GM23338 (cell line): Measurements from ENCODE around the gene ERC2. TPM values are rescaled to one million over a fixed set of nuclear protein-coding genes. Genes with fewer than 3 reads are reported as not detected.

Source experiments
- ATAC-seq: fragments of 200-7000 bp; cut with Tn5 transposase; 3 replicates; pipeline ENCODE4 v1.9.1; 2020
- DNase-seq: peaks from one replicate; pipeline ENCODE4 v3.0.0-alpha.2; 2015; ENCODE audit warnings: low spot score
- H2AFZ ChIP-seq: fragments of 200-600 bp; sonication (generic); 2 replicates; pipeline ENCODE4 v1.8.0; 2016; ENCODE audit warnings: antibody characterized with exemption, mild to moderate bottlenecking, moderate library complexity
- H3F3A ChIP-seq: fragments of 200-600 bp; sonication (generic); replicated peaks from 2 replicates; pipeline ENCODE4 v1.8.0; 2017; ENCODE audit warnings: antibody characterized with exemption, mixed run types, low read depth
- H3K27ac ChIP-seq: fragments of 200-600 bp; sonication (generic); 2 replicates; pipeline ENCODE4 v1.6.1; 2016; ENCODE audit warnings: low read depth
- H3K27me3 ChIP-seq: fragments of 200-600 bp; sonication (generic); 2 replicates; pipeline ENCODE4 v1.8.0; 2016; ENCODE audit warnings: mild to moderate bottlenecking, mixed run types, moderate library complexity; ENCODE audit not compliant: insufficient read depth
- H3K36me3 ChIP-seq: fragments of 200-600 bp; sonication (generic); 2 replicates; pipeline ENCODE4 v1.8.0; 2016; ENCODE audit warnings: mild to moderate bottlenecking; ENCODE audit not compliant: insufficient read depth
- H3K4me1 ChIP-seq: fragments of 200-600 bp; sonication (generic); 2 replicates; pipeline ENCODE4 v1.8.0; 2016; ENCODE audit warnings: mild to moderate bottlenecking, moderate library complexity; ENCODE audit not compliant: insufficient read depth
- H3K4me2 ChIP-seq: fragments of 200-600 bp; sonication (generic); 2 replicates; pipeline ENCODE4 v1.7.1; 2017; ENCODE audit warnings: mixed run types
- H3K4me3 ChIP-seq: fragments of 200-600 bp; sonication (generic); 2 replicates; pipeline ENCODE4 v1.6.1; 2016; ENCODE audit warnings: mixed run types
- H3K79me2 ChIP-seq: fragments of 200-600 bp; sonication (generic); replicated peaks from 2 replicates; pipeline ENCODE4 v1.8.0; 2017; ENCODE audit warnings: mild to moderate bottlenecking; ENCODE audit not compliant: insufficient read depth
- H3K9me2 ChIP-seq: fragments of 200-600 bp; sonication (generic); 2 replicates; pipeline ENCODE4 v1.8.0; 2017; ENCODE audit not compliant: insufficient read depth
- H4K20me1 ChIP-seq: fragments of 200-600 bp; sonication (generic); replicated peaks from 2 replicates; pipeline ENCODE4 v1.8.0; 2017; ENCODE audit warnings: mild to moderate bottlenecking; ENCODE audit not compliant: insufficient read depth
- H3K27ac Mint-ChIP-seq: 2 replicates; pipeline ENCODE4 v1.8.0; 2020; ENCODE audit warnings: inconsistent platforms, mild to moderate bottlenecking, moderate library complexity, mixed read lengths
- H3K27me3 Mint-ChIP-seq: 3 replicates; pipeline ENCODE4 v1.8.0; 2022; ENCODE audit warnings: low read depth, mild to moderate bottlenecking, moderate library complexity, mixed read lengths, inconsistent platforms; ENCODE audit not compliant: insufficient read depth, poor library complexity
- H3K36me3 Mint-ChIP-seq: 3 replicates; pipeline ENCODE4 v1.8.0; 2021; ENCODE audit warnings: low read depth, mild to moderate bottlenecking, inconsistent platforms, moderate library complexity, mixed read lengths
- H3K4me1 Mint-ChIP-seq: 3 replicates; pipeline ENCODE4 v1.8.0; 2020; ENCODE audit warnings: mild to moderate bottlenecking, inconsistent platforms, mixed read lengths
- H3K4me3 Mint-ChIP-seq: 3 replicates; pipeline ENCODE4 v1.8.0; 2021; ENCODE audit warnings: moderate library complexity, mild to moderate bottlenecking, inconsistent platforms, mixed read lengths
- H3K9me3 Mint-ChIP-seq: 3 replicates; pipeline ENCODE4 v1.8.0; 2020; ENCODE audit warnings: moderate library complexity, mild to moderate bottlenecking, inconsistent platforms, mixed read lengths
- CREB1 ChIP-seq: fragments of 250-450 bp; sonication (Bioruptor Pico); IDR thresholded peaks from 2 replicates; pipeline ENCODE4 v1.5.0; 2020; ENCODE audit warnings: low read depth, mild to moderate bottlenecking, moderate library complexity
- CTCF ChIP-seq, 2 experiments: fragments of 200-600 bp in 1 of 2; sonication (generic) in 1 of 2; conservative IDR thresholded peaks; 2 replicates each; pipeline versions ENCODE4 v1.5.1 to v1.6.1; 2016 to 2017; ENCODE audit warnings: antibody characterized with exemption in 2 of 2, low read depth in 2 of 2, mild to moderate bottlenecking in 2 of 2, moderate library complexity in 1 of 2
- EZH2 ChIP-seq: fragments of 200-600 bp; sonication (generic); IDR thresholded peaks from one replicate; pipeline ENCODE4 v1.8.0; 2017; ENCODE audit warnings: antibody characterized with exemption, mild to moderate bottlenecking, low read depth; ENCODE audit not compliant: unreplicated experiment
- EZH2phosphoT487 ChIP-seq: fragments of 200-600 bp; sonication (generic); IDR thresholded peaks from one replicate; pipeline ENCODE4 v1.8.1; 2018; ENCODE audit warnings: antibody characterized with exemption; ENCODE audit not compliant: unreplicated experiment
- JUNB ChIP-seq: IDR thresholded peaks from one replicate; pipeline ENCODE4 v1.6.1; 2016; ENCODE audit warnings: antibody characterized with exemption; ENCODE audit not compliant: unreplicated experiment
- NANOG ChIP-seq: IDR thresholded peaks from 2 replicates; pipeline ENCODE4 v1.6.1; 2016; ENCODE audit warnings: antibody characterized with exemption, borderline replicate concordance
- POLR2AphosphoS5 ChIP-seq: IDR thresholded peaks from 2 replicates; pipeline ENCODE4 v1.6.1; 2016; ENCODE audit warnings: antibody characterized with exemption, low read depth
- STAT1 ChIP-seq: IDR thresholded peaks from one replicate; pipeline ENCODE4 v1.6.1; 2016; ENCODE audit warnings: antibody characterized with exemption; ENCODE audit not compliant: unreplicated experiment
- ZNF114 ChIP-seq: fragments of 250-450 bp; sonication (Bioruptor Pico); IDR thresholded peaks from 2 replicates; pipeline ENCODE4 v1.5.0; 2020; ENCODE audit warnings: mild to moderate bottlenecking, moderate library complexity
- ZNF331 ChIP-seq: fragments of 250-450 bp; sonication (Bioruptor Pico); IDR thresholded peaks from 2 replicates; pipeline ENCODE4 v1.5.0; 2020; ENCODE audit warnings: low read depth, mild to moderate bottlenecking, moderate library complexity
- polyA plus RNA-seq: library from polyadenylated mRNA; unstranded; fragments of >200 nt; fragmentation: Nextera tagmentation; extraction: Ambion mirVana; gene quantifications from 2 replicates; pipeline ENCODE4 v1.2.1, GENCODE V29; 2016
- total RNA-seq: library from RNA; depleted of rRNA; stranded (reverse); fragments of >200 nt; shearing (Covaris generic); gene quantifications from 2 replicates; pipeline ENCODE4 v1.2.3, GENCODE V29; 2014
- TF ChIP-seq, protein P1 (sequence below): IDR thresholded peaks from one replicate; pipeline ENCODE4 v1.6.1; 2018; ENCODE audit warnings: antibody characterized with exemption; ENCODE audit not compliant: unreplicated experiment
- TF ChIP-seq, protein P2 (sequence below): fragments of 250-450 bp; sonication (Bioruptor Pico); IDR thresholded peaks from 2 replicates; pipeline ENCODE4 v1.5.0; 2020; ENCODE audit warnings: mild to moderate bottlenecking, moderate library complexity
- TF ChIP-seq, protein P3 (sequence below): IDR thresholded peaks from 2 replicates; pipeline ENCODE4 v1.6.1; 2016; ENCODE audit warnings: antibody characterized with exemption

Gene ERC2
- total and polyA plus RNA-seq, 2 experiments from 2014 or later = 11.8 to 13.7 TPM

DNA sequence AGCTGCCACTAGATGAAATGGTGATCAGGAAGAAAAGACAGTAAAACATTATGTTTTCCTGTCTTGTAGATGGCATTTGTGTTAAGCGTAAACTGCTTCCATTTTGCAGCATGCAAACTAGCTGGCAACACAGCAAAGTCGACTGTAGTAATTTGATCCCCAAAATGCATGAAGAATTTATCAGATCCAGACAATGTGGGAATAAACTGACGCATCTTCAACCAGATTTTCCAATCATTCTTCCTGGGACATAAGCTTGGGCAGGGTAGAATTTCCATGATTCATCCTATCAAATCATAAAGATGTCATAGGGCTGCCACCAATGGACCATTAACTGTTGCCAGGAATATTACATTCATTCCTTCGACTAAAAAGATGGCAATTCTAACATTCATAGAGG lies 260.3 kb downstream of the ERC2 start:
- peaks cover 14% of the 10 kb centered on the region for H3K9me3 Mint-ChIP-seq
- Histone ChIP-seq H3K4me3 (no peak overlapping the region), H4K20me1 (no peaks in the 10 kb centered on the region), H3K36me3 (no peaks in the 10 kb centered on the region; the same call in 1 of the 2 replicates), H3K79me2 (no peaks in the 10 kb centered on the region), H3F3A (no peaks in the 10 kb centered on the region), H3K27me3 (no peaks in the 10 kb centered on the region), H3K4me2 (no peak overlapping the region), H3K4me1 (no peaks in the 10 kb centered on the region), H3K27ac (no peak overlapping the region), H2AFZ (no peak overlapping the region), H3K9me2 (peaks cover 5% of the 10 kb centered on the region; the same call in 1 of the 2 replicates)
- DNase-seq = no peak
- TF ChIP-seq STAT1 (no peak), CREB1 (no peak), ZNF114 (CRISPR knock-in tag) (no peak), EZH2phosphoT487 (no peak), ZNF331 (CRISPR knock-in tag) (no peak), EZH2 (no peak), JUNB (no peak), NANOG (no peak), CTCF (conservative IDR thresholded peaks at IDR 0.05; ENCODE audit: low read depth in 2 of 2) (no peak), POLR2AphosphoS5 (no peak)
- TF ChIP-seq, protein P1, sequence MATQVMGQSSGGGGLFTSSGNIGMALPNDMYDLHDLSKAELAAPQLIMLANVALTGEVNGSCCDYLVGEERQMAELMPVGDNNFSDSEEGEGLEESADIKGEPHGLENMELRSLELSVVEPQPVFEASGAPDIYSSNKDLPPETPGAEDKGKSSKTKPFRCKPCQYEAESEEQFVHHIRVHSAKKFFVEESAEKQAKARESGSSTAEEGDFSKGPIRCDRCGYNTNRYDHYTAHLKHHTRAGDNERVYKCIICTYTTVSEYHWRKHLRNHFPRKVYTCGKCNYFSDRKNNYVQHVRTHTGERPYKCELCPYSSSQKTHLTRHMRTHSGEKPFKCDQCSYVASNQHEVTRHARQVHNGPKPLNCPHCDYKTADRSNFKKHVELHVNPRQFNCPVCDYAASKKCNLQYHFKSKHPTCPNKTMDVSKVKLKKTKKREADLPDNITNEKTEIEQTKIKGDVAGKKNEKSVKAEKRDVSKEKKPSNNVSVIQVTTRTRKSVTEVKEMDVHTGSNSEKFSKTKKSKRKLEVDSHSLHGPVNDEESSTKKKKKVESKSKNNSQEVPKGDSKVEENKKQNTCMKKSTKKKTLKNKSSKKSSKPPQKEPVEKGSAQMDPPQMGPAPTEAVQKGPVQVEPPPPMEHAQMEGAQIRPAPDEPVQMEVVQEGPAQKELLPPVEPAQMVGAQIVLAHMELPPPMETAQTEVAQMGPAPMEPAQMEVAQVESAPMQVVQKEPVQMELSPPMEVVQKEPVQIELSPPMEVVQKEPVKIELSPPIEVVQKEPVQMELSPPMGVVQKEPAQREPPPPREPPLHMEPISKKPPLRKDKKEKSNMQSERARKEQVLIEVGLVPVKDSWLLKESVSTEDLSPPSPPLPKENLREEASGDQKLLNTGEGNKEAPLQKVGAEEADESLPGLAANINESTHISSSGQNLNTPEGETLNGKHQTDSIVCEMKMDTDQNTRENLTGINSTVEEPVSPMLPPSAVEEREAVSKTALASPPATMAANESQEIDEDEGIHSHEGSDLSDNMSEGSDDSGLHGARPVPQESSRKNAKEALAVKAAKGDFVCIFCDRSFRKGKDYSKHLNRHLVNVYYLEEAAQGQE = no peak
- TF ChIP-seq, protein P2, sequence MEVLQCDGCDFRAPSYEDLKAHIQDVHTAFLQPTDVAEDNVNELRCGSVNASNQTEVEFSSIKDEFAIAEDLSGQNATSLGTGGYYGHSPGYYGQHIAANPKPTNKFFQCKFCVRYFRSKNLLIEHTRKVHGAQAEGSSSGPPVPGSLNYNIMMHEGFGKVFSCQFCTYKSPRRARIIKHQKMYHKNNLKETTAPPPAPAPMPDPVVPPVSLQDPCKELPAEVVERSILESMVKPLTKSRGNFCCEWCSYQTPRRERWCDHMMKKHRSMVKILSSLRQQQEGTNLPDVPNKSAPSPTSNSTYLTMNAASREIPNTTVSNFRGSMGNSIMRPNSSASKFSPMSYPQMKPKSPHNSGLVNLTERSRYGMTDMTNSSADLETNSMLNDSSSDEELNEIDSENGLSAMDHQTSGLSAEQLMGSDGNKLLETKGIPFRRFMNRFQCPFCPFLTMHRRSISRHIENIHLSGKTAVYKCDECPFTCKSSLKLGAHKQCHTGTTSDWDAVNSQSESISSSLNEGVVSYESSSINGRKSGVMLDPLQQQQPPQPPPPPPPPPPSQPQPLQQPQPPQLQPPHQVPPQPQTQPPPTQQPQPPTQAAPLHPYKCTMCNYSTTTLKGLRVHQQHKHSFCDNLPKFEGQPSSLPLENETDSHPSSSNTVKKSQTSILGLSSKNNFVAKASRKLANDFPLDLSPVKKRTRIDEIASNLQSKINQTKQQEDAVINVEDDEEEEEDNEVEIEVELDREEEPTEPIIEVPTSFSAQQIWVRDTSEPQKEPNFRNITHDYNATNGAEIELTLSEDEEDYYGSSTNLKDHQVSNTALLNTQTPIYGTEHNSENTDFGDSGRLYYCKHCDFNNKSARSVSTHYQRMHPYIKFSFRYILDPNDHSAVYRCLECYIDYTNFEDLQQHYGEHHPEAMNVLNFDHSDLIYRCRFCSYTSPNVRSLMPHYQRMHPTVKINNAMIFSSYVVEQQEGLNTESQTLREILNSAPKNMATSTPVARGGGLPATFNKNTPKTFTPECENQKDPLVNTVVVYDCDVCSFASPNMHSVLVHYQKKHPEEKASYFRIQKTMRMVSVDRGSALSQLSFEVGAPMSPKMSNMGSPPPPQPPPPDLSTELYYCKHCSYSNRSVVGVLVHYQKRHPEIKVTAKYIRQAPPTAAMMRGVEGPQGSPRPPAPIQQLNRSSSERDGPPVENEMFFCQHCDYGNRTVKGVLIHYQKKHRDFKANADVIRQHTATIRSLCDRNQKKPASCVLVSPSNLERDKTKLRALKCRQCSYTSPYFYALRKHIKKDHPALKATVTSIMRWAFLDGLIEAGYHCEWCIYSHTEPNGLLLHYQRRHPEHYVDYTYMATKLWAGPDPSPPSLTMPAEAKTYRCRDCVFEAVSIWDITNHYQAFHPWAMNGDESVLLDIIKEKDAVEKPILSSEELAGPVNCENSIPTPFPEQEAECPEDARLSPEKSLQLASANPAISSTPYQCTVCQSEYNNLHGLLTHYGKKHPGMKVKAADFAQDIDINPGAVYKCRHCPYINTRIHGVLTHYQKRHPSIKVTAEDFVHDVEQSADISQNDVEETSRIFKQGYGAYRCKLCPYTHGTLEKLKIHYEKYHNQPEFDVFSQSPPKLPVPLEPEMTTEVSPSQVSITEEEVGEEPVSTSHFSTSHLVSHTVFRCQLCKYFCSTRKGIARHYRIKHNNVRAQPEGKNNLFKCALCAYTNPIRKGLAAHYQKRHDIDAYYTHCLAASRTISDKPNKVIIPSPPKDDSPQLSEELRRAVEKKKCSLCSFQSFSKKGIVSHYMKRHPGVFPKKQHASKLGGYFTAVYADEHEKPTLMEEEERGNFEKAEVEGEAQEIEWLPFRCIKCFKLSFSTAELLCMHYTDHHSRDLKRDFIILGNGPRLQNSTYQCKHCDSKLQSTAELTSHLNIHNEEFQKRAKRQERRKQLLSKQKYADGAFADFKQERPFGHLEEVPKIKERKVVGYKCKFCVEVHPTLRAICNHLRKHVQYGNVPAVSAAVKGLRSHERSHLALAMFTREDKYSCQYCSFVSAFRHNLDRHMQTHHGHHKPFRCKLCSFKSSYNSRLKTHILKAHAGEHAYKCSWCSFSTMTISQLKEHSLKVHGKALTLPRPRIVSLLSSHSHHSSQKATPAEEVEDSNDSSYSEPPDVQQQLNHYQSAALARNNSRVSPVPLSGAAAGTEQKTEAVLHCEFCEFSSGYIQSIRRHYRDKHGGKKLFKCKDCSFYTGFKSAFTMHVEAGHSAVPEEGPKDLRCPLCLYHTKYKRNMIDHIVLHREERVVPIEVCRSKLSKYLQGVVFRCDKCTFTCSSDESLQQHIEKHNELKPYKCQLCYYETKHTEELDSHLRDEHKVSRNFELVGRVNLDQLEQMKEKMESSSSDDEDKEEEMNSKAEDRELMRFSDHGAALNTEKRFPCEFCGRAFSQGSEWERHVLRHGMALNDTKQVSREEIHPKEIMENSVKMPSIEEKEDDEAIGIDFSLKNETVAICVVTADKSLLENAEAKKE (CRISPR knock-in tag) = no peak
- TF ChIP-seq, protein P3, sequence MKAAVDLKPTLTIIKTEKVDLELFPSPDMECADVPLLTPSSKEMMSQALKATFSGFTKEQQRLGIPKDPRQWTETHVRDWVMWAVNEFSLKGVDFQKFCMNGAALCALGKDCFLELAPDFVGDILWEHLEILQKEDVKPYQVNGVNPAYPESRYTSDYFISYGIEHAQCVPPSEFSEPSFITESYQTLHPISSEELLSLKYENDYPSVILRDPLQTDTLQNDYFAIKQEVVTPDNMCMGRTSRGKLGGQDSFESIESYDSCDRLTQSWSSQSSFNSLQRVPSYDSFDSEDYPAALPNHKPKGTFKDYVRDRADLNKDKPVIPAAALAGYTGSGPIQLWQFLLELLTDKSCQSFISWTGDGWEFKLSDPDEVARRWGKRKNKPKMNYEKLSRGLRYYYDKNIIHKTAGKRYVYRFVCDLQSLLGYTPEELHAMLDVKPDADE = no peak
- peaks cover 12% of the 10 kb centered on the region; the same call in 2 of the 3 replicates for H3K36me3 Mint-ChIP-seq
- no peaks in the 10 kb centered on the region for H3K27me3 Mint-ChIP-seq
- H3K4me1 Mint-ChIP-seq = peaks cover 15% of the 10 kb centered on the region
- ATAC-seq = no peak
- H3K27ac Mint-ChIP-seq = no peak overlapping the region
- H3K4me3 Mint-ChIP-seq = no peak overlapping the region
